Measurements from ENCODE around the gene ACP2. TPM values are rescaled to one million over a fixed set of nuclear protein-coding genes. Genes with fewer than 3 reads are reported as not detected.

Gene ACP2, protein sequence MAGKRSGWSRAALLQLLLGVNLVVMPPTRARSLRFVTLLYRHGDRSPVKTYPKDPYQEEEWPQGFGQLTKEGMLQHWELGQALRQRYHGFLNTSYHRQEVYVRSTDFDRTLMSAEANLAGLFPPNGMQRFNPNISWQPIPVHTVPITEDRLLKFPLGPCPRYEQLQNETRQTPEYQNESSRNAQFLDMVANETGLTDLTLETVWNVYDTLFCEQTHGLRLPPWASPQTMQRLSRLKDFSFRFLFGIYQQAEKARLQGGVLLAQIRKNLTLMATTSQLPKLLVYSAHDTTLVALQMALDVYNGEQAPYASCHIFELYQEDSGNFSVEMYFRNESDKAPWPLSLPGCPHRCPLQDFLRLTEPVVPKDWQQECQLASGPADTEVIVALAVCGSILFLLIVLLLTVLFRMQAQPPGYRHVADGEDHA
- total RNA-seq (ENCODE audit: low replicate concordance), result 23.9 and 24.3 TPM in 2 replicates

DNA sequence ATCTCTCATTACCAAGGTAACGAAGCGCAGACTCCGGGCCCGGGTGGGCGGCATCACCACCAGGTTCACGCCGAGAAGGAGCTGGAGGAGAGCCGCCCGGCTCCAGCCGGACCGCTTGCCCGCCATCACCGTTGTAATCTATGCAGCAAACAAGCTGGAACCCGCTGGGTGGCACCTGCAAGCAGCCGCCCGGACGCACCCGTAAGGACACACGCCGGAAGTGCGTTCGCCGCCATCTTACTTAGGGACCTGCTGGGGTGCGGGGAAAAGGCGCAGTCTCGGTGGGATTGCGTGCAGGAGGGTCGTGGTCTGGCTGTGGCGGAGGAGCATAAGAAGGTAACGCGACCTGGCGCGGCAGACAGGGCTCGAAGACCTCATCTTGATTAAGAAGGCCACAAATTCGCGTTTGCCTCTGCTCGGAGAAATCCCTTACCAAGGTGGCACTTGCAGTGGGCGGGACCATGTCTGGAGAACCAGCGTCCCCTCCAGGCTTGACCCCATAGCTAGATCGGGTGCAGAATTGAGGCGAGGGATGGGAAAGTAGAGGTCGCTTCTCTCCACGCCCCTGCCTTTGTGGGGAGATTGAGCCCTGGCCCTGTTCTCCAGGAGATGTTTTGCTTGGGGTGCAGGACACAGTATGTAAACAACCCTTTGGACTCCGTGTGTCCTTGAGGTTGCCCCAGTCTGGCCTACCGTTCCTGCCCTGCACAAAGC, at the start of gene ACP2:
ACP2 (minus strand) TSS at position 151 of the 714 bp plus-strand sequence; CDS start at position 126, 25 bp downstream.
- Mint-ChIP-seq H3K27ac (peak within 1 kb of the TSS; percentile 100), H3K4me1 (peaks cover 16% of the 10 kb centered on the region), H3K27me3 (ENCODE audit: insufficient read depth, low read depth) (peaks cover 6% of the 10 kb centered on the region), H3K9me3 (no peaks in the 10 kb centered on the region), H3K4me3 (peak within 1 kb of the TSS; percentile 100), H3K36me3 (peaks cover 5% of the 10 kb centered on the region)
- Histone ChIP-seq H4K20me1 (ENCODE audit: low read depth) (no peaks in the 10 kb centered on the region), H2AFZ (replicated peaks) (peak within 1 kb of the TSS; percentile 90), H3K4me1 (peaks cover 4% of the 10 kb centered on the region), H3K79me2 (ENCODE audit: low read depth) (peaks cover 19% of the 10 kb centered on the region), H3F3A (ENCODE audit: low read depth) (no peaks in the 10 kb centered on the region), H3K4me2 (peak within 1 kb of the TSS; percentile 86), H3K27me3 (no peaks in the 10 kb centered on the region), H3K9ac (peak within 1 kb of the TSS; percentile 77), H3K36me3 (no peaks in the 10 kb centered on the region), H3K27ac (peak within 1 kb of the TSS; percentile 95), H3K9me3 (ENCODE audit: low read depth) (no peaks in the 10 kb centered on the region), H3K4me3 (peak within 1 kb of the TSS; percentile 84)
- peak; percentile 90 for DNase-seq (ENCODE audit: low spot score)
- TF ChIP-seq EZH2phosphoT487 (IDR thresholded peaks at IDR 0.05), result no peak
- TF ChIP-seq, protein P1, sequence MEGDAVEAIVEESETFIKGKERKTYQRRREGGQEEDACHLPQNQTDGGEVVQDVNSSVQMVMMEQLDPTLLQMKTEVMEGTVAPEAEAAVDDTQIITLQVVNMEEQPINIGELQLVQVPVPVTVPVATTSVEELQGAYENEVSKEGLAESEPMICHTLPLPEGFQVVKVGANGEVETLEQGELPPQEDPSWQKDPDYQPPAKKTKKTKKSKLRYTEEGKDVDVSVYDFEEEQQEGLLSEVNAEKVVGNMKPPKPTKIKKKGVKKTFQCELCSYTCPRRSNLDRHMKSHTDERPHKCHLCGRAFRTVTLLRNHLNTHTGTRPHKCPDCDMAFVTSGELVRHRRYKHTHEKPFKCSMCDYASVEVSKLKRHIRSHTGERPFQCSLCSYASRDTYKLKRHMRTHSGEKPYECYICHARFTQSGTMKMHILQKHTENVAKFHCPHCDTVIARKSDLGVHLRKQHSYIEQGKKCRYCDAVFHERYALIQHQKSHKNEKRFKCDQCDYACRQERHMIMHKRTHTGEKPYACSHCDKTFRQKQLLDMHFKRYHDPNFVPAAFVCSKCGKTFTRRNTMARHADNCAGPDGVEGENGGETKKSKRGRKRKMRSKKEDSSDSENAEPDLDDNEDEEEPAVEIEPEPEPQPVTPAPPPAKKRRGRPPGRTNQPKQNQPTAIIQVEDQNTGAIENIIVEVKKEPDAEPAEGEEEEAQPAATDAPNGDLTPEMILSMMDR (IDR thresholded peaks at IDR 0.05), result peak; percentile 26

DNA sequence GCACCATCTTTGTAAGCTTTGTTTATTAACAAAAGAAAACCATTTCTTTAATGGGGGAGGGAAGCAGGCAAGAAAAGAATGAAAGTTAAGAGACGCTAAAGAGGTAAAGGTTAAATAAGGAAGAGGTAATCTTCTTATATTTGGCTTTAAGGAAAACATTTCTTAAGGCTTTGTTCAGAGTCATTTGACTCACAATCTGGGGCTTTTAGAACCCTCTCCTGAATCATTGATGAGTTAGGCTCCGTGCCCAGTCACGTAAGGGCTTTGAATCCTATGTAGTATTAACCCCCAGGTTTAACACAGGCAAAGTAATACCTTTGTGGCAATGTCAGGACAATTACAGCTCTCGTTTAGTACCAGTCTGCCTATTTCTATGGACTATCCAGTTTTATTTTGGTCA, 47.4 kb upstream of the ACP2 start:
- H3K27ac Mint-ChIP-seq, result no peak overlapping the region
- Histone ChIP-seq H3K36me3 (no peaks in the 10 kb centered on the region), H2AFZ (replicated peaks) (no peak overlapping the region), H3K27ac (no peak overlapping the region), H3K9me3 (ENCODE audit: low read depth) (no peaks in the 10 kb centered on the region), H3F3A (ENCODE audit: low read depth) (no peaks in the 10 kb centered on the region), H4K20me1 (ENCODE audit: low read depth) (no peaks in the 10 kb centered on the region), H3K27me3 (no peaks in the 10 kb centered on the region), H3K4me2 (no peak overlapping the region), H3K4me3 (no peak overlapping the region), H3K9ac (no peak overlapping the region), H3K4me1 (no peaks in the 10 kb centered on the region), H3K79me2 (ENCODE audit: low read depth) (no peaks in the 10 kb centered on the region)
- no peaks in the 10 kb centered on the region for H3K4me1 Mint-ChIP-seq
- peaks cover 2% of the 10 kb centered on the region for H3K27me3 Mint-ChIP-seq (ENCODE audit: insufficient read depth, low read depth)
- peaks cover 20% of the 10 kb centered on the region for H3K9me3 Mint-ChIP-seq
- H3K36me3 Mint-ChIP-seq, result peaks cover 48% of the 10 kb centered on the region
- DNase-seq (ENCODE audit: low spot score), result no peak
- TF ChIP-seq EZH2phosphoT487 (IDR thresholded peaks at IDR 0.05) (no peak), EZH2 (IDR thresholded peaks at IDR 0.05) (no peak)
- TF ChIP-seq, protein P1 (IDR thresholded peaks at IDR 0.05), result no peak
- no peak overlapping the region for H3K4me3 Mint-ChIP-seq

DNA sequence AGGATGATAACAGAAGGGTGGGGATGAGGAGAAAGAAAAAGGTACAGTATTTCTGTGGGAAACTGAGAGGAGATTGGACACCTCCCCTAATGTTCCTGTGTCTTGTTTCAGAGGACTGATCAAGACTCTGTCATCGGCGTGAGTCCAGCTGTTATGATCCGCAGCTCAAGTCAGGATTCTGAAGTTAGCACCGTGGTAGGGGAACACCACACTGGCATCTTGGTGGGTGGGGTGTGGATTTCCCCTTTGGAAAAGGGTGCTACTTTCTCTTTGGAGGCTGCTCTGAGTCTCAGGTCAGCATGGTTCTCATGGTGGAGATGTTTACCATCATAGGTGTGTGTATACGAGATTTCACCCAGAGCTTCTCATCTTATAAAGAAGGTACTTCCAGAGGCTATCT, 46.8 kb upstream of the ACP2 start:
- H3K27ac Mint-ChIP-seq, result no peak overlapping the region
- H3K4me1 Mint-ChIP-seq, result no peaks in the 10 kb centered on the region
- no peaks in the 10 kb centered on the region for H3K79me2 ChIP-seq (ENCODE audit: low read depth)
- H3K27me3 ChIP-seq, result no peaks in the 10 kb centered on the region
- no peak overlapping the region for H3K9ac ChIP-seq
- no peak overlapping the region for H3K27ac ChIP-seq
- H3K9me3 Mint-ChIP-seq, result peaks cover 17% of the 10 kb centered on the region
- H3K4me3 Mint-ChIP-seq, result no peak overlapping the region
- H3K4me2 ChIP-seq, result no peak overlapping the region
- no peaks in the 10 kb centered on the region for H3K36me3 ChIP-seq
- TF ChIP-seq EZH2 (IDR thresholded peaks at IDR 0.05) (no peak), EZH2phosphoT487 (IDR thresholded peaks at IDR 0.05) (no peak)
- TF ChIP-seq, protein P1 (IDR thresholded peaks at IDR 0.05), result no peak
- DNase-seq (ENCODE audit: low spot score), result no peak
- no peaks in the 10 kb centered on the region for H3K9me3 ChIP-seq (ENCODE audit: low read depth)
- peaks cover 49% of the 10 kb centered on the region for H3K36me3 Mint-ChIP-seq
- peaks cover 3% of the 10 kb centered on the region for H3K27me3 Mint-ChIP-seq (ENCODE audit: insufficient read depth, low read depth)
- H2AFZ ChIP-seq (replicated peaks), result no peak overlapping the region
- H3K4me3 ChIP-seq, result no peak overlapping the region
- H4K20me1 ChIP-seq (ENCODE audit: low read depth), result no peaks in the 10 kb centered on the region
- no peaks in the 10 kb centered on the region for H3K4me1 ChIP-seq
- no peaks in the 10 kb centered on the region for H3F3A ChIP-seq (ENCODE audit: low read depth)
